BLaER1 (cell line): ENCODE data around the gene SLC7A6.

Experiments used
- H3K27ac ChIP-seq: shearing (Covaris generic); formaldehyde crosslinking; 2 replicates; pipeline ENCODE4 v1.8.1; 2022
- H3K27me3 ChIP-seq: shearing (Covaris generic); formaldehyde crosslinking; 2 replicates; pipeline ENCODE4 v1.8.1; 2022
- H3K36me3 ChIP-seq: shearing (Covaris generic); formaldehyde crosslinking; 2 replicates; pipeline ENCODE4 v1.8.1; 2022
- H3K4me1 ChIP-seq: shearing (Covaris generic); formaldehyde crosslinking; 2 replicates; pipeline ENCODE4 v1.8.1; 2022
- H3K4me2 ChIP-seq: shearing (Covaris generic); formaldehyde crosslinking; 2 replicates; pipeline ENCODE4 v1.8.1; 2022
- H3K4me3 ChIP-seq: shearing (Covaris generic); formaldehyde crosslinking; 2 replicates; pipeline ENCODE4 v1.8.1; 2022
- H3K9ac ChIP-seq: shearing (Covaris generic); formaldehyde crosslinking; 2 replicates; pipeline ENCODE4 v1.8.1; 2022
- H3K9me3 ChIP-seq: shearing (Covaris generic); formaldehyde crosslinking; 2 replicates; pipeline ENCODE4 v1.8.1; 2022
- H4K20me1 ChIP-seq: shearing (Covaris generic); formaldehyde crosslinking; 2 replicates; pipeline ENCODE4 v1.8.1; 2022
- Cebpa-rat ChIP-seq: shearing (Covaris generic); IDR thresholded peaks from 2 replicates; pipeline ENCODE4 v1.8.1; 2022

The SLC7A6 gene

GRCh38 chr16:68296291-68296690 lies 32.0 kb downstream of the SLC7A6 start:
- Histone ChIP-seq H4K20me1 (peaks cover 68% of the 10 kb centered on the region), H3K4me2 (no peak overlapping the region), H3K27ac (no peak overlapping the region), H3K4me1 (no peaks in the 10 kb centered on the region), H3K27me3 (no peaks in the 10 kb centered on the region), H3K9me3 (no peaks in the 10 kb centered on the region), H3K4me3 (no peak overlapping the region), H3K36me3 (peaks cover 100% of the 10 kb centered on the region), H3K9ac (no peak overlapping the region)
- TF ChIP-seq Cebpa-rat: no peak

DNA sequence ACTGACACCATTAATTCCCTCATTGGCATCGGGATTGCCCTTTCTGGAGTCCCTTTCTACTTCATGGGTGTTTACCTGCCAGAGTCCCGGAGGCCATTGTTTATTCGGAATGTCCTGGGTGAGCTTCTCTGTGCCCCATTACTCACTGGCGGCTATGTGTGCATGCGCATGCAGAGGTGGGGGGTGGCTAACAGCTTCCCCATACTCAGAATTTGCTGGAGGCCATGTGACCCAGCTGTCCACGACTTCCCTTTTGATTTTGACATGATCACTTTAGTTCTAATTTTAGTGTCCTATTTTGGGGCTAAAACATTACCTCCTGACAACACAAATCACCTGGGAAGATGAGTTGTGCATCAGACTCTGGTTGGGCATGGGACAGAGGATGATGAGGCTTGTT lies 32.4 kb downstream of the SLC7A6 start:
- no peak overlapping the region for H3K27ac ChIP-seq
- no peak for TF ChIP-seq Cebpa-rat
- H3K36me3 ChIP-seq: peaks cover 100% of the 10 kb centered on the region

DNA sequence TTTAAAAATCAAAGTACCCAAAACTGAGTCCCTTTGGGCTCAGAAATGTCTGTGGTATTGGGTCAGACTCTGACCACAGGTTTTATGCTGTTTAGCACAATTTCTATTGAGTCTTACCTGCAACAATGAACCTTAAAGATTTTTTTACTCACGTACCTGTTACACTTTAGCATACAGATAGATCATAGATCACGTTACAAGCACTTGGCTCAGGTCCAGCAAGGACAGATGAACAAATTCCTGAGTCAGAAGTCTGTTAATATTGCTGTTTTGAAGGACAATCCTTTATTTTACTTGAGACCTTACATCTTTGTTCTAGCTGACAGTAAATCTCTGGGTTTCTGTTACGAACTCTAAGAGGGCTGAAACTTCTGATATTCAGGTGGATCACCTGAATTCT lies 33.6 kb downstream of the SLC7A6 start:
- Histone ChIP-seq H3K27ac (no peak overlapping the region), H3K27me3 (no peaks in the 10 kb centered on the region)

More for the DNA sequence above, 32.4 kb downstream of the SLC7A6 start:
- Histone ChIP-seq H4K20me1 (peaks cover 70% of the 10 kb centered on the region), H3K9me3 (no peaks in the 10 kb centered on the region), H3K4me2 (no peak overlapping the region), H3K9ac (no peak overlapping the region), H3K4me1 (no peaks in the 10 kb centered on the region), H3K4me3 (no peak overlapping the region), H3K27me3 (no peaks in the 10 kb centered on the region)

GRCh38 chr16:68298312-68298711 lies 34.0 kb downstream of the SLC7A6 start:
- Histone ChIP-seq H3K9ac (no peak overlapping the region), H3K9me3 (no peaks in the 10 kb centered on the region), H3K4me1 (no peaks in the 10 kb centered on the region), H3K27me3 (no peaks in the 10 kb centered on the region), H3K4me2 (no peak overlapping the region), H3K27ac (no peak overlapping the region), H3K36me3 (peaks cover 100% of the 10 kb centered on the region), H4K20me1 (peaks cover 76% of the 10 kb centered on the region), H3K4me3 (no peak overlapping the region)
- no peak for TF ChIP-seq Cebpa-rat

More for the DNA sequence above, 33.6 kb downstream of the SLC7A6 start:
- no peak overlapping the region for H3K9ac ChIP-seq
- H3K4me2 ChIP-seq: no peak overlapping the region
- H3K9me3 ChIP-seq: no peaks in the 10 kb centered on the region
- no peaks in the 10 kb centered on the region for H3K4me1 ChIP-seq
- peaks cover 100% of the 10 kb centered on the region for H3K36me3 ChIP-seq
- no peak overlapping the region for H3K4me3 ChIP-seq
- no peak for TF ChIP-seq Cebpa-rat
- peaks cover 73% of the 10 kb centered on the region for H4K20me1 ChIP-seq

DNA sequence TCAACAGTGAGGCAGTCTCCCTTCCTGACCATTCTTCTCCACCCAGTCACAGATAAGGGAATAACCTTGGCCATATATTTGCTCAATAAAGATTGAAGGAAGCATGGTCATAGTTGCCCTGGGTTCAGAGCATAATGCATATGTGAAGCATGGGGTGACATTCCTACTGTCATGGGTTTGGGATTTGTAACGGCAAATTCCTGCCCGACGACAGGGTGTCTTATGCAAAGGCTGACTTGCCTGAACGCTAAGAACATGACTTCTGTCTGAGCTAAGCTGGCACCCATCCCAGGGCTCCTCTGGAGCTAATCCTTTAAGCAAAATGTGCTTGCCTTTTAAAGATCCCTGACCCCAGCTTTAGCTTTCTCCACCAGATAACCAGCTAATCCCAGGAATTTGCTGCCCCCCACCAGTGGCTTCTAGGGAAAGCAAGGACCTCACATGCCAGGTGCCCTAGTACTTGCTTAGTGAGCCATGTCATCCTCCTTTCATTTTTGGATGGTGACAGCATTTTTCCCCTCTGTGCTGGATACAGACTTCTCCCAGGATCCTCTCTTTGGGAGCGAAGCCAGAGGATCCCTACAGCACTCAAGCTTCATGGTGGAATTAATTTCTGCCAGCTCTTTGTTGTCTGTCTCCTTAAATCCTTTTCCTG lies 34.7 kb downstream of the SLC7A6 start:
- Histone ChIP-seq H3K4me2 (no peak overlapping the region), H4K20me1 (peaks cover 82% of the 10 kb centered on the region), H3K4me1 (no peaks in the 10 kb centered on the region), H3K4me3 (no peak overlapping the region), H3K27me3 (no peaks in the 10 kb centered on the region), H3K36me3 (peaks cover 100% of the 10 kb centered on the region), H3K27ac (no peak overlapping the region), H3K9ac (no peak overlapping the region), H3K9me3 (no peaks in the 10 kb centered on the region)
- no peak for TF ChIP-seq Cebpa-rat

GRCh38 chr16:68299571-68300453 lies 35.5 kb downstream of the SLC7A6 start:
- Histone ChIP-seq H3K9ac (no peak overlapping the region), H3K27me3 (no peaks in the 10 kb centered on the region), H3K27ac (no peak overlapping the region), H3K9me3 (no peaks in the 10 kb centered on the region), H3K36me3 (peaks cover 100% of the 10 kb centered on the region), H3K4me3 (no peak overlapping the region), H4K20me1 (peaks cover 82% of the 10 kb centered on the region), H3K4me2 (no peak overlapping the region), H3K4me1 (no peaks in the 10 kb centered on the region)
- no peak for TF ChIP-seq Cebpa-rat

- Histone ChIP-seq H3K27ac (no peak overlapping the region), H3K27me3 (no peaks in the 10 kb centered on the region), H3K4me3 (no peak overlapping the region), H3K4me2 (no peak overlapping the region), H3K36me3 (peaks cover 100% of the 10 kb centered on the region), H3K4me1 (no peaks in the 10 kb centered on the region), H3K9me3 (no peaks in the 10 kb centered on the region), H3K9ac (0 out of 2 replicates have a peak overlapping the region, but pooled peaks have one; percentile 16), H4K20me1 (peaks cover 88% of the 10 kb centered on the region)
- no peak for TF ChIP-seq Cebpa-rat
Measured at GRCh38 chr16:68300734-68301459, 36.6 kb downstream of the SLC7A6 start.

DNA sequence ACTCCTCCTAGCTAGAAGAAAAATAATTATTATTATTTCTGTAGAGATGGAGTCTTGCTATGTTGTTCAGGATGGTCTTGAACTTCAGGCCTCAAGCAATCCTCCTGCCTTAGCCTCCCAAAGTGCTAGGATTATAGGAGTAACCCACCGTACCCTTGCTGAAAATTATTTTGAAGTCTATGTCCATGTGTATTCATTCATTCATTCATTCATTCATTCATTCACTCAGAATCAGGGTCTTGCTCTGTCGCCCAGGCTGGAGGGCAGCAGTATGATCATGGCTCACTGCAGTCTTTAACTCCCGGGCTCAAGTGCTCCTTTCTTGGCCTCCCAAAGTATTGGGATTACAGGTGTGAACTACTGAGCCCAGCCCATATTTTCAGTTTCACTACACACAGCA lies 42.3 kb downstream of the SLC7A6 start:
- TF ChIP-seq Cebpa-rat: no peak
- peaks cover 18% of the 10 kb centered on the region for H3K4me1 ChIP-seq
- H4K20me1 ChIP-seq: peaks cover 65% of the 10 kb centered on the region
- H3K9ac ChIP-seq: no peak overlapping the region
- no peaks in the 10 kb centered on the region for H3K9me3 ChIP-seq
- H3K4me3 ChIP-seq: no peak overlapping the region
- no peak overlapping the region for H3K4me2 ChIP-seq
- H3K36me3 ChIP-seq: peaks cover 82% of the 10 kb centered on the region
- H3K27ac ChIP-seq: no peak overlapping the region
- no peaks in the 10 kb centered on the region for H3K27me3 ChIP-seq

DNA sequence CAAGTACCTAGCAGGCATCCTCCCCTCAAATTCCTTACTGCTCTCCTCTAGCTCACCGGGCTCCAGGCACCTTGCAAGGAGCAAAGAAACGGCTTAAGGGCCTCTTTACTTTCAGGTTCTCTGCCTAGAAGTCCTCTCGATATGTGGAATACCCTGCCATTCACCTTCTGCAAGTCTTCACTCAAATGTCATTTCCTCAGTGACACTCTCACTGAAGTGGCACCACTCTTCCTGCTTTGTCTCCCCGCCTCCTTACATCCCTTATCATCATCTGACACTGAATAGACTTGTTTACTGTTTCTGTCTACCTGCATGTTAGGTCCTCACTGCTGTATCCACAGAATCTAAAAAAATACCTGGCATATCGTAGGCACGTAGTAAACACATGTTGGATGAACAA lies 45.5 kb downstream of the SLC7A6 start:
- no peak for TF ChIP-seq Cebpa-rat
- Histone ChIP-seq H3K9ac (peak overlapping the region; percentile 88), H3K4me3 (peak overlapping the region; percentile 86), H3K36me3 (peaks cover 74% of the 10 kb centered on the region), H4K20me1 (peaks cover 36% of the 10 kb centered on the region; the same call in 1 of the 2 replicates), H3K9me3 (no peaks in the 10 kb centered on the region), H3K4me2 (peak overlapping the region; percentile 95), H3K27ac (peak overlapping the region; percentile 83), H3K27me3 (no peaks in the 10 kb centered on the region), H3K4me1 (peaks cover 39% of the 10 kb centered on the region)
